ENCODE measurements around the gene ZW10. TPM values are rescaled to one million over a fixed set of nuclear protein-coding genes. Genes with fewer than 3 reads are reported as not detected.

ZW10 gene
- total RNA-seq, 4 donors from 2014 or later = 24.9 to 30.1 (median 27.9) TPM

Other genes starting within 250 kb of the ZW10 start
- 1 to 10 TPM; 1.1 to 4.2 (median 3.0) TPM for gene TMPRSS5, start 67.4 kb downstream of the ZW10 start, total RNA-seq
- not detected for gene CLDN25, start 6.1 kb upstream of the ZW10 start, total RNA-seq
- 10 to 100 TPM; 13.0 to 26.8 (median 16.4) TPM for gene USP28, start 101.9 kb upstream of the ZW10 start, total RNA-seq
- gene HTR3B, start 131.1 kb upstream of the ZW10 start, total RNA-seq = not detected
- gene HTR3A, start 201.4 kb upstream of the ZW10 start, total RNA-seq = under 1 TPM in 3 of 4 donors, not detected in 1; 0.15 to 0.55 (median 0.42) TPM